Right lobe of liver (tissue), 6 donors: ENCODE measurements around the gene LYPLAL1. TPM values are rescaled to one million over a fixed set of nuclear protein-coding genes. Genes with fewer than 3 reads are reported as not detected.

Experiments
- ATAC-seq, 4 donors: fragments of 200-7000 bp; cut with Tn5 transposase; one replicate each; pipeline ENCODE4 v1.9.1; 2020; ENCODE audit warnings: mild to moderate bottlenecking in 4 of 4, moderate library complexity in 4 of 4
- DNase-seq, 3 donors: peaks; one replicate each; pipeline ENCODE4 v3.0.0-alpha.2; 2020
- H3K27ac ChIP-seq, 3 donors: fragments of 200-600 bp; one replicate each; pipeline ENCODE4 v1.8.0; 2022
- H3K27me3 ChIP-seq, 2 donors: fragments of 200-600 bp; one replicate each; pipeline ENCODE4 v1.8.0; 2022
- H3K36me3 ChIP-seq, 4 donors: fragments of 200-600 bp; sonication (generic) in 1 of 4; one replicate each; pipeline versions ENCODE4 v1.5.1 to v1.8.0; 2017 to 2022; ENCODE audit warnings: control low read depth in 1 of 4
- H3K4me1 ChIP-seq, 4 donors: fragments of 200-600 bp; sonication (generic) in 1 of 4; one replicate each; pipeline versions ENCODE4 v1.5.1 to v1.8.0; 2017 to 2022; ENCODE audit warnings: control low read depth in 1 of 4
- H3K4me3 ChIP-seq, 3 donors: fragments of 200-600 bp; one replicate each; pipeline ENCODE4 v1.8.0; 2022
- H3K9me3 ChIP-seq, 4 donors: fragments of 200-600 bp; sonication (generic) in 1 of 4; one replicate each; pipeline versions ENCODE4 v1.5.1 to v1.8.0; 2017 to 2022; ENCODE audit warnings: control low read depth in 1 of 4
- POLR2A ChIP-seq: fragments of 450-650 bp; IDR thresholded peaks from one replicate; pipeline ENCODE4 v1.6.1; 2017; ENCODE audit warnings: antibody characterized with exemption, mild to moderate bottlenecking
- WGBS: methylation state at CpG from one replicate; pipeline ENCODE4 v1.1.6; 2018; ENCODE audit warnings: low coverage, low lambda C conversion rate; ENCODE audit not compliant: insufficient coverage; ENCODE audit errors: missing lambda C conversion rate; 5-methylcytosine and 5-hydroxymethylcytosine counted together
- intact Hi-C, 2 donors: fragments of 100-400 bp; cut with DNase I; formaldehyde crosslinking; loops; one replicate each; pipeline versions ENCODE4 v1.11.2 to v1.14.1; 2022
- total RNA-seq, 6 experiments: library from RNA; depleted of rRNA in 2 of 6; stranded (reverse); fragments of >200 nt in 2 of 6; fragmentation: NEBNext Ultra II Directional in 3 of 6; extraction: Animal tissue kit (Norgen Biotek cat#: 25700) in 3 of 6; gene quantifications; one replicate each; pipeline versions ENCODE4 v1.1.0 to v1.2.4, GENCODE V29; 2016 to 2023
- TF ChIP-seq, protein P1 (sequence below), 4 donors: fragments of 200-600 bp in 3 of 4; fragments of 450-650 bp in 1 of 4; IDR thresholded peaks; one replicate each; pipeline versions ENCODE4 v1.5.1 to v1.8.0; 2016 to 2022; ENCODE audit warnings: antibody characterized with exemption in 4 of 4, mild to moderate bottlenecking in 2 of 4
- donor health status: DM: no; HTN: yes; CAD: no.
- donor health status: DM: no; HTN: no; CAD: no.
- donor health status: DM: no; HTN: no; CAD: no.
- donor health status: DM: no; HTN: yes; CAD: no.
- donor health status: DM: no; HTN: yes; CAD: no.

The LYPLAL1 gene
- total RNA-seq, 6 experiments from 2014 or later = 16.5 to 33.6 (median 22.2) TPM

- TF ChIP-seq, protein P1, sequence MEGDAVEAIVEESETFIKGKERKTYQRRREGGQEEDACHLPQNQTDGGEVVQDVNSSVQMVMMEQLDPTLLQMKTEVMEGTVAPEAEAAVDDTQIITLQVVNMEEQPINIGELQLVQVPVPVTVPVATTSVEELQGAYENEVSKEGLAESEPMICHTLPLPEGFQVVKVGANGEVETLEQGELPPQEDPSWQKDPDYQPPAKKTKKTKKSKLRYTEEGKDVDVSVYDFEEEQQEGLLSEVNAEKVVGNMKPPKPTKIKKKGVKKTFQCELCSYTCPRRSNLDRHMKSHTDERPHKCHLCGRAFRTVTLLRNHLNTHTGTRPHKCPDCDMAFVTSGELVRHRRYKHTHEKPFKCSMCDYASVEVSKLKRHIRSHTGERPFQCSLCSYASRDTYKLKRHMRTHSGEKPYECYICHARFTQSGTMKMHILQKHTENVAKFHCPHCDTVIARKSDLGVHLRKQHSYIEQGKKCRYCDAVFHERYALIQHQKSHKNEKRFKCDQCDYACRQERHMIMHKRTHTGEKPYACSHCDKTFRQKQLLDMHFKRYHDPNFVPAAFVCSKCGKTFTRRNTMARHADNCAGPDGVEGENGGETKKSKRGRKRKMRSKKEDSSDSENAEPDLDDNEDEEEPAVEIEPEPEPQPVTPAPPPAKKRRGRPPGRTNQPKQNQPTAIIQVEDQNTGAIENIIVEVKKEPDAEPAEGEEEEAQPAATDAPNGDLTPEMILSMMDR (IDR thresholded peaks at IDR 0.05) = no peak
- no peak for TF ChIP-seq POLR2A
- no peak for DNase-seq
- Histone ChIP-seq H3K4me1 (no peaks in the 10 kb centered on the region), H3K27me3 (no peaks in the 10 kb centered on the region), H3K27ac (no peak overlapping the region), H3K36me3 (no peaks in the 10 kb centered on the region), H3K9me3 (no peaks in the 10 kb centered on the region), H3K4me3 (no peak overlapping the region)
- intact Hi-C loops = no loop called here
- ATAC-seq = no peak
- 64% methylated on average over 2 of the region's 2 CpGs for WGBS
Observed at GRCh38 chr1:219128957-219129356, 44.7 kb upstream of the LYPLAL1 start.

DNA sequence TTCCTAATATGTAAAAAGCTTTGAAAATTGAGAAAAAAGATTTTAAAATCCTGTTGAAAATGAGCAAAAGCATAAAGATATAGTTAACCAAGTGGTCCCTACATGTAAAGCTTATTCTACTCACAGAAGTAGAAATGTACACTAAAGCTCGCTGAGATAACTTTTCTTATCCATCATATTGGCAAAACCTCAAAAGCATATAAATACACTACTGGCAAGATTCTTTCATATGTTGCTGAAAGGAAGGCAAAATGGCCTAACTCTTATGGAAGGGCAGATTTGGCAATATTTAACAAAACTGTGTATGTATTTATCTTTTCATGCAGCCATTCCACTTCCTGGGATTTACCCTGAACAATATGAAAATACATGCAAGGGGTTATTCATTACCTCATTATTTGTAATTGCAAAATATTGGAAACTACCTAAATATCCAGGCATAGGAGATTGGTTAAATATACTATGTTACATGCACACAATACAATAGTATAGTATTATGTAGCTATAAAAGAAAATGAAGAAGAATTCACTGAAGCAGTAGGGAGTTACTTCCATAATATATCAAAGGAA is 43.2 kb upstream of the LYPLAL1 start:
- Histone ChIP-seq H3K4me1 (no peaks in the 10 kb centered on the region), H3K27me3 (no peaks in the 10 kb centered on the region), H3K36me3 (no peaks in the 10 kb centered on the region), H3K4me3 (no peak overlapping the region), H3K9me3 (no peaks in the 10 kb centered on the region), H3K27ac (no peak overlapping the region)
- ATAC-seq (peak in 1 of 4 donors; percentile 53), DNase-seq (no peak)
- TF ChIP-seq, protein P1 (IDR thresholded peaks at IDR 0.05) = no peak
- no peak for TF ChIP-seq POLR2A
- intact Hi-C loops = no loop called here
- 88% methylated on average over 1 of the region's 1 CpG for WGBS

DNA sequence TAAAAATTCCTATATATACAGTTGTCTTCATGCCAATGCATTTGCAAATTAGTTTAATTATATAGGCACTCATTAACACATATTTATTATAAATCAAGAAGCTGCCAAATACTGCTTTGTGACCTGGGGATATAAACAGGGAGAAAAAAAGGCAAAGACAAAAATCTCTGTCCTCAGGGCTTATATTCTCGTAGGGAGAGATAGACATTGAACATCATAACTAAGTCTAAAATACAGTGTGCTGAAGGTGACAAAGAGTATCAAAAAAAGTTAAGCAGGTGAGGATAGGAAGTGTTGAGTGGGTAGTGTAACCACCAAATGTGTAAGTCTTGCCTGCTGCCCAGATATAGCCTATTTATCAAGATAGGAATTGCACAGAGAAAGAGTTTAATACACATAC is 40.7 kb upstream of the LYPLAL1 start:
- H3K4me3 ChIP-seq = no peak overlapping the region
- intact Hi-C loops = no loop called here
- WGBS = 79% methylated on average over 1 of the region's 1 CpG
- no peak for TF ChIP-seq POLR2A
- TF ChIP-seq, protein P1 (IDR thresholded peaks at IDR 0.05) = no peak
- H3K27ac ChIP-seq = no peak overlapping the region
- H3K4me1 ChIP-seq = no peaks in the 10 kb centered on the region
- no peaks in the 10 kb centered on the region for H3K27me3 ChIP-seq
- no peaks in the 10 kb centered on the region for H3K36me3 ChIP-seq
- H3K9me3 ChIP-seq = no peaks in the 10 kb centered on the region
- ATAC-seq (no peak), DNase-seq (no peak)

GRCh38 chr1:219138747-219139146 is 34.9 kb upstream of the LYPLAL1 start:
- H3K9me3 ChIP-seq = no peaks in the 10 kb centered on the region
- intact Hi-C loops = no loop called here
- no peak overlapping the region for H3K4me3 ChIP-seq
- H3K4me1 ChIP-seq = no peaks in the 10 kb centered on the region
- H3K36me3 ChIP-seq = no peaks in the 10 kb centered on the region
- no peak for DNase-seq
- no peak for TF ChIP-seq POLR2A
- TF ChIP-seq, protein P1 (IDR thresholded peaks at IDR 0.05) = no peak
- WGBS = 87% methylated on average over 3 of the region's 3 CpGs
- H3K27me3 ChIP-seq = no peaks in the 10 kb centered on the region
- ATAC-seq = no peak
- no peak overlapping the region for H3K27ac ChIP-seq
